ENCODE measurements around the gene WNT2.
"Not testable (repeated sequence)": the region's sequence is repeated elsewhere in the genome, so short reads cannot be mapped to it uniquely, and the experiment has no call there.

WNT2 gene

GRCh38 chr7:117264716-117265115 is 58.1 kb downstream of the WNT2 start:
- TF ChIP-seq ZNF274 (IDR thresholded peaks at IDR 0.05; ENCODE audit: low read depth, low read length) = no peak
- H3K4me3 ChIP-seq (ENCODE audit: low read length) = no peak overlapping the region

- no peak for TF ChIP-seq ZNF274 (IDR thresholded peaks at IDR 0.05; ENCODE audit: low read depth, low read length)
- no peak overlapping the region for H3K4me3 ChIP-seq (ENCODE audit: low read length)
Measured at GRCh38 chr7:117262546-117262945, 60.3 kb downstream of the WNT2 start.

- no peak overlapping the region for H3K4me3 ChIP-seq (ENCODE audit: low read length)
- no peak for TF ChIP-seq ZNF274 (IDR thresholded peaks at IDR 0.05; ENCODE audit: low read depth, low read length)
Measured at GRCh38 chr7:117259615-117260014, 63.2 kb downstream of the WNT2 start.

DNA sequence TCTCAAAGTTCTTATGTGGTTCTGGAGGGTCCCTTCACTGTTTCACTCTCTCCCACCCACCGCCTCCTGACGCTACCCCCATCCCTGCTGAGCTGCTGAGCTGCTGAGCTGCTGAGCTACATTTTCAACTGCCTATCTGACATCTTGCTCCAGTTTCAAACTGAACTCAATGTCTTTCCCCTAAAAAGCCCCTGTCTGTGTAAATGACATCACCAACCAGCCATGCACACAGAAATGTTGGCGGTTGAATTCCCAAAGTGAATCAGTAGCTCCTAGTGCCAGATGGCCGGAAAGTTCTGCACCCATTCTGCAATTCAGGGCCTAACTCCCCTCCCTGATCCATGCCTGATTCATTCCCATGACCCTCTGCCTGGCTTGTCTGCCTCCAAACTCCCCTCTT is 71.2 kb downstream of the WNT2 start:
- no peak overlapping the region for H3K4me3 ChIP-seq (ENCODE audit: low read length)
- no peak for TF ChIP-seq ZNF274 (IDR thresholded peaks at IDR 0.05; ENCODE audit: low read depth, low read length)

DNA sequence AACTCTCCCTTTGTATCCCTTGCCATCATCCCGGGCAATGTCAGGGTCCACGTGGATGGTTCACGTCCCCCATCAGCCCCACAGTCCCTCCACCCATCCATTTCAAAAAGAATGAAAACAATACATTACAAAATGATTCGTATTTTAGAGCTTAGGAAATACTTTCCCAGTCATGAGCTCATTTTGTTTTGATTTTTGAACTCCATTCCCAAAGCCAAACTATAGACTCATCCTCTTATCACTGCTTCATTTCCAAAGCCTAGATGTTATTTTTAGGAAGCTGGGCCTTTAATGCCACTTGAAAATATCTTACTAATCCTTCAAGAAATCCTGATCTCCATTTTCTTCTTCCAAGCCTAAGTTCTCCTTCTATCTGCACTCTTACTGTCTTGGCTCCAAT is 72.1 kb downstream of the WNT2 start:
- no peak overlapping the region for H3K4me3 ChIP-seq (ENCODE audit: low read length)
- no peak for TF ChIP-seq ZNF274 (IDR thresholded peaks at IDR 0.05; ENCODE audit: low read depth, low read length)

- TF ChIP-seq ZNF274 (IDR thresholded peaks at IDR 0.05; ENCODE audit: low read depth, low read length) = no peak
- no peak overlapping the region for H3K4me3 ChIP-seq (ENCODE audit: low read length)
Measured at GRCh38 chr7:117250245-117250644, 72.6 kb downstream of the WNT2 start.

GRCh38 chr7:117249696-117250095 is 73.2 kb downstream of the WNT2 start:
- H3K4me3 ChIP-seq (ENCODE audit: low read length) = no peak overlapping the region
- TF ChIP-seq ZNF274 (IDR thresholded peaks at IDR 0.05; ENCODE audit: low read depth, low read length) = no peak

- TF ChIP-seq ZNF274 (IDR thresholded peaks at IDR 0.05; ENCODE audit: low read depth, low read length) = no peak
- no peak overlapping the region for H3K4me3 ChIP-seq (ENCODE audit: low read length)
Measured at GRCh38 chr7:117248829-117249228, 74.0 kb downstream of the WNT2 start.

DNA sequence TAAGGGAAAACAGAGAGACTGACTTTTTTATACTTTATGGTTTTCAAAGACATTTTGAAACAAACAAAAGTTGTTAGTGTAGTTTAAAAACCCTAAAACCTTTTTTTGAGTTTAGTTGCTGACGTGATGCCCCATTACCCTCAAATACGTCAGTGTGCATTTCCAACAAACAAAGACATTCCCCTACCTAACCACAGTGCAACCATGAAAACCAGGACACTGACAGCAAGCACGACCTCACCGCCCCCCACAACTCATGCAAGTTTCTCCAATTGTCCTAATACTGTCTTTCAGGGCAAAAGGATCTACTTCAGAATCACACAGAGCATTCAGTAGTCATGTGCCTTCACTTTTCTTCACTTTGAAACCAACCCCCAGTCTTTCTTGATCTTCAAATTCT is 75.0 kb downstream of the WNT2 start:
- no peak for TF ChIP-seq ZNF274 (IDR thresholded peaks at IDR 0.05; ENCODE audit: low read depth, low read length)

GRCh38 chr7:117245703-117246102 is 77.2 kb downstream of the WNT2 start:
- H3K4me3 ChIP-seq (ENCODE audit: low read length) = not testable (repeated sequence)

More for the DNA sequence above, 75.0 kb downstream of the WNT2 start:
- H3K4me3 ChIP-seq (ENCODE audit: low read length) = no peak overlapping the region

DNA sequence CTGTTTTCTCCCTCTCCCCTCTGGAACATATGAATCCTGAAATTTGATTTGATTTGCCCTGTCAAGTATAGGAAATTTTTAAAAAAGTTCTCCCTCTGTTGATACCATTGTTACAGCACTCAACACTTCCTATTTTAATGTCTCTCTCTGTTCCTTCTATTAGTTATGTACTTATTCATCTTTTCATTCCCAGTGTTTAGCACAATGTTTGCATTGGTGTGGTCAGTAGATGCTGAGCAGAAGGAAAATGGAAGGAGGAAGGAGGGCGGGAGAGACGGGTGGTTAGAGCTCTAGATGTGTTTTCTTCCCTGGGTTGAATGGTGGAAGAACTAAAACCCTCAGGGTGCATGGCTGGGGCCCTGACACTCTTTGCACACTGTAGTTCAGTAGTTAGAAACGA is 79.5 kb downstream of the WNT2 start:
- no peak overlapping the region for H3K4me3 ChIP-seq (ENCODE audit: low read length)

GRCh38 chr7:117241088-117241487 is 81.8 kb downstream of the WNT2 start:
- no peak for TF ChIP-seq ZNF274 (IDR thresholded peaks at IDR 0.05; ENCODE audit: low read depth, low read length)

More for the DNA sequence above, 79.5 kb downstream of the WNT2 start:
- TF ChIP-seq ZNF274 (IDR thresholded peaks at IDR 0.05; ENCODE audit: low read depth, low read length) = no peak

DNA sequence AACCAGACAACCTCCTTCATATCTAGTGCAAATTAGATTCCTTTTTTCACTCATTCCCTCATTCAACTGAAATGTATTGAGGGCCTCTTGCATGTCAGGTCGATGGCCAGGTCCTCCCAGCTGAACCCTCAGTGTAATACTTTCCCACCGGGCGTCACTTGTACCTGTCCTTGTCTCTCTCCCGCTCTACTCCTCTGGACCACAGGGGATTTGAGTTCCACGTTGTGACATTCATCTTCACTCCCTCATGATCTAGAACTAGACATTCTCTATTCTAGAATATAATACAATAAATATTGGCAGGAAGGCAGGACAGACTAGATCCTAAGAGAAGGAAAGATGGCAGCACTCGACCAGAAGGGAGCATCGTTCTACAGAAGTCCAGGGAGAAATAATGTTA is 83.9 kb downstream of the WNT2 start:
- TF ChIP-seq ZNF274 (IDR thresholded peaks at IDR 0.05; ENCODE audit: low read depth, low read length) = no peak

More at GRCh38 chr7:117241088-117241487, 81.8 kb downstream of the WNT2 start:
- no peak overlapping the region for H3K4me3 ChIP-seq (ENCODE audit: low read length)

GRCh38 chr7:117238472-117238871 is 84.4 kb downstream of the WNT2 start:
- no peak for TF ChIP-seq ZNF274 (IDR thresholded peaks at IDR 0.05; ENCODE audit: low read depth, low read length)
- H3K4me3 ChIP-seq (ENCODE audit: low read length) = no peak overlapping the region

More for the DNA sequence above, 83.9 kb downstream of the WNT2 start:
- no peak overlapping the region for H3K4me3 ChIP-seq (ENCODE audit: low read length)

DNA sequence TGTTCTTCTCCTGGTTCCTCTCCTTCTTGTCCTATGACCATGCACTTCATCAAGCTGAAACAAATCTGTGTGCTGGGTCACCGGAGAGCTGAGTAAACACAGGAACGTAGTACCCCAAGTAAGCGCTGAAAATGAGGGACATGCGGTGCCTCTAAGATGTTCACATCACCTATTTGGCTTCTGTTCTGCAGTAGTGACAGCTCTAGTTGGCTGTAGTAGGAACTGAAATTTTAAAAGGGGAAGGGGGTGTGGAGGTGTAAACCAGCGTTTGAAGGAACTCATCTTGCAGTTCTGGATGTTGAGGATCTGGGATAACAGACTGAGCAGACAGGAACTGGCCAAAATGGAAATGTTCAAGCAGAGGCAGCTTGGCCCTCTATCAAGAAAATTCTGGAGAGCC is 85.2 kb downstream of the WNT2 start:
- TF ChIP-seq ZNF274 (IDR thresholded peaks at IDR 0.05; ENCODE audit: low read depth, low read length) = no peak
- H3K4me3 ChIP-seq (ENCODE audit: low read length) = no peak overlapping the region

- H3K4me3 ChIP-seq (ENCODE audit: low read length) = no peak overlapping the region
- no peak for TF ChIP-seq ZNF274 (IDR thresholded peaks at IDR 0.05; ENCODE audit: low read depth, low read length)
Measured at GRCh38 chr7:117231047-117231359, 91.9 kb downstream of the WNT2 start.
